ENCODE results near the gene CACNA1C.

The CACNA1C gene

DNA sequence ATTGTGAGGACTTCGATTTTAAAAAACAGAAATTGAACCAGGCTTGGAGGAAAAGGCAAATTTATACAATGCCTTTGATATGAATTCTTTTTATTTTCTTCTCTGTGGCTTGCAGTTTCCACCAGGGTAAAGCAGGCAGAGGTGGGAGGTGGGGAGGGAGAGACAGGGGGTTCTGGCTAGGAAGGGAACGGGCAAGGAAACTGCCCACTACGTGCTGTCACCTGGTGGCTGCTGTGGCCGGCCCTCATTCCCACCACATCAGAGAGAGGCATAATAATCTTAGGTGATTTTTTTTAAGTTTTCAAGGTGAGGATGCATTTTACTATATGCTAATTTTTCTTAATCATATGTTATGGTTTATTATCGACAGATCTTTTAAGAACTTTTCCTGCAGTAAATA is 145.8 kb downstream of the CACNA1C start:
- no peak for DNase-seq (ENCODE audit: low spot score)

DNA sequence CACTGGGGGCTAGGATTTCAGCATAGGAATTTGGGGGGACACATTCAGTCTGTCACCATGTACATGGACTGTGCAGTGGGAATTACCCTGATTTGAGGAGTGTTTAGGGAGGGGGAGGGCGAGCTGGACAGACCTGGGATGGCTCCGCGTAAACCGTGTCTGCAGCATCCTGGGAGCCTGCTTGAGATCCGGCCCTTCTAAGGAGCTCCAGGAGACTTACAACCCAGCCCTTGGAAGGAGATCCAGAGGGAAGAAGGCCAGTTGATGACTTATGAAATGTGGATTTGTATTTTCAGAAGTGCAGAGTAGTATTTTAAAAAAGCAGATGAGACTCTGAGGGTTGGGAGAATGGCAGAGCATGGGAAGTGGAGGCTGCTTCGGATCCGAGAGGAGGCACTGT is 153.2 kb downstream of the CACNA1C start:
- DNase-seq (ENCODE audit: low spot score) = no peak

DNA sequence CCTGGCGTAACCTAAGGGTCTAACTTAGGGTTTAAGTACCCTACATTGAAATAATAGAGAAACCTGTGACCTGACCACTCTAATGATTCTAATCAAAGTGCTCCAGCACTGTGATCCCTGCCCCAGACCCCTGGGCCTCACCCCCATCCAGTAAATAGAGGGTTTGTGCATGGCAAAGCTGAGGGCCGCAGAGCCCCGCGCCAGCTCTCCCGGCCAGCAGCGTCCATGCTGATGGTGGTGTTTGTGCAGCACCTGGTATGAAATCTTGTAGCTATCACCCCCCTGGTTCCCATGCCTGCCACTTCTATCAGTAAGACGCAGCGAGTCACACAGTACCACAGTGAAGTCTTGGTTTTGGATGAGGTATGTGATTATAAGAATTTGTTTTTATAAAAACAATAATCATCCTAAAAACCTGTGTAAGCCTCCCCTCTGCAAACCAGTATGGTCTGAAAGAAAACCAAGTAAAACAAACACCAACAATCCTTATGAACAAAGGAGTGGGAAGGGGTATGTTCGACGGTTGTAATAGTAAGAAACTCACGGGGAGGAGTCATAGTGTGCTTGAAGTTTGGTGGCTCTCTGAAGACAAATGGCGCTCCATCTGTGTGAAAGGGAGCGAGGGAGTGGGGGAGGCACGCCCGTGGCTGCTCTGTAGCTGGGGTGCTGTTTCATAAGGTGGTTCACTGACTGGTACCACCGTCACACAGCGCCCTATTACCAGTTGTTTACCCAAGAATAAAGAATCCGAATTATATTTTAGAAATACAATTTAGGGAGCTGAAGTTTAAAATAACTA is 156.2 kb downstream of the CACNA1C start:
- no peak for DNase-seq (ENCODE audit: low spot score)

DNA sequence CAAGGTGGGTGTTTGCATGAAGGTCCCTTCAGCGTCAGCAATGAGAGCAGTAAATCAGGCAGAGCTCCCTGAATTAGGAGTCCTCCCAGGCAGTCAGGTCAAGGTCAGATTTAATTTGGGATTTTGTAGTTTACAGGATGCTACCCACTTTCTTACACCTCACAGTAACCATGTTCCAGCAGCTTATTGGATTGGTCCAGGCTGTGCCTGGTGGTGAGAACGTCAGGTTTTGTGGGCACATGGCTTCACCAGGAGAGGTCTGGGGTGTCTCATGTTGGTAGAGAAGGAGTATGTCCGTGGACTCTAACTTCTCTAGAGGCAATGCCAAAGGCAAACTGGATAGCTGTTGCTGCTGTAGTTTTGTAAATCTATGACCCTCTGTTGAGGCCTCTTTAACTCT is 158.3 kb downstream of the CACNA1C start:
- no peak for DNase-seq (ENCODE audit: low spot score)

DNA sequence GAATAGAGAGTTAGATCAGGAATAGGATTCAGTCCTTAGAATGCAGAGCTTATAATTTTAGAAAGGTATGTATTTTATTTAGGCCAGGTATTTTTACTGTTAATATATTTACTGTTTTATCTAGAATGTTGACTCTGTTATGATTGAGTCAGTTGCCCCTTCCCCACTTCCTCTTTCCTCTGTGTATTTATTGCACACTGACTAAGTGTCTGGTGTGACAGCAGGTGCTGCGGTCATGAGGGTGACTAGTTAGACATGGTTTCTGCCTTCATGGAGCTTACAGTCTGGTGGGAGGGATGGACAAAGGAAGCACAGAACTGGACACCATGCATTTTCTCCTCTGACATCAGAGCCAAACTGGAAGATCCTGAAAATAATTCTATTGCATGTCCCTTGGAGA is 159.8 kb downstream of the CACNA1C start:
- no peak for DNase-seq (ENCODE audit: low spot score)

DNA sequence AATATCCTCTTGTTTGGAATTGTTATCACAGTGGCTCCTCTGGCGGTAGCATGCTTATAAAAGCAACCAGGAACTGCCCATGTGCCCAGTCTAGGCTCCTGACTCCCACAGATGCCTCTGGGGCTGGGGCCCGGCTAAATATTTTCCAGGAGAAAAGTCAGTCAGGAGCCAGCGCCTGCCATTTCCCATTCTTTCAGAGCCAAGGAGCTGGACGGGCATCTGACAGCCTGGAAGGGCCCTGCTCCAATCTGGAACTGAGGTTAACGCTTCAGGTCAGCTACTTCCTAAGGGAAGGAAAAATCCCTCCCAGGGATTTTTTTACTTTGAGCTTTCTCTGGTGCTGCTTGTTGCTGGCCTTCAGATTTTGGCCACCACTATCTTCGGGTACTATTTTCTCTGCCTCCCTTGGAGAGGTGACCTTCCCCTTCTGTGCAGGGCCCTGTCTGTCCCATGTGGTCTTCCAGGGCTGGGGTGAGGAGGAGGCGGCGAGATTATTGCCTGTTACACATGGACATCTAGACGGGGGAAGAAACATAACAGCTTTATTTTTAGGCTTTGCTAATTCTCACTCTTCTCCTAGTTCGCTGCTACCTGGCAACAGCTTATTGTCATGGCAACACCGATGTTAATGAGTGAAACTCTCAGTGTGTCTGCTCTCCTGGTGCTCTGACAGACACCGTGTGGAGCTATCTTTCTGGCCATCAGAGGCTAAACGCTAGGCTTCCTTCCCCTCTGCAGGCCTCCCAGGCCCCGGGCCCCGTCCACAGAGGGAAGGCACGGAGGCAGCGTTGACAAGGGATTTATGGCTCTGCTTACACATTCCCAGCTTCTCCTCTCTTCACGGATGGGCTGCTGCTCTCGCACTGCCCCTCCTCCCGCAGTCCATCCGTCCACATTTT is 160.4 kb downstream of the CACNA1C start:
- DNase-seq (ENCODE audit: low spot score) = no peak

DNA sequence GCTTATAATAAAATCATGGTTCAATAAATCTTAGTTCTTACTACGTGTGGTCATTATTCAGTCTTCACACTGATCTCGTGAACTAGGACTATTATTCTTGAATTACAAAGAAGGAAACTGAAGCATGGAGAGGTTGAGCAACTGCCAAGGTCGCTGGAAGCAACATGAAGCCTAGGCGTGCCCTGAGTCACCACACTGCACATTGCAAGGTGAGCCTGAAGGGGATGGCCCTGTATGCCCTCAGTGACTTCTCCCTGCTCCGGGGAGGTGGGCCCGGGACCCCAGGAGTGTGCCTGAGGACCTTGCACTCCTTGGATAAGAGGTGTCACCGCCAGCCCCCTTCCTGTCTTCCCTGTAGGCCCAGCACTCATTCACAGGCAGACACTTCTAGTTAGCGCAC is 161.6 kb downstream of the CACNA1C start:
- DNase-seq (ENCODE audit: low spot score) = no peak

DNA sequence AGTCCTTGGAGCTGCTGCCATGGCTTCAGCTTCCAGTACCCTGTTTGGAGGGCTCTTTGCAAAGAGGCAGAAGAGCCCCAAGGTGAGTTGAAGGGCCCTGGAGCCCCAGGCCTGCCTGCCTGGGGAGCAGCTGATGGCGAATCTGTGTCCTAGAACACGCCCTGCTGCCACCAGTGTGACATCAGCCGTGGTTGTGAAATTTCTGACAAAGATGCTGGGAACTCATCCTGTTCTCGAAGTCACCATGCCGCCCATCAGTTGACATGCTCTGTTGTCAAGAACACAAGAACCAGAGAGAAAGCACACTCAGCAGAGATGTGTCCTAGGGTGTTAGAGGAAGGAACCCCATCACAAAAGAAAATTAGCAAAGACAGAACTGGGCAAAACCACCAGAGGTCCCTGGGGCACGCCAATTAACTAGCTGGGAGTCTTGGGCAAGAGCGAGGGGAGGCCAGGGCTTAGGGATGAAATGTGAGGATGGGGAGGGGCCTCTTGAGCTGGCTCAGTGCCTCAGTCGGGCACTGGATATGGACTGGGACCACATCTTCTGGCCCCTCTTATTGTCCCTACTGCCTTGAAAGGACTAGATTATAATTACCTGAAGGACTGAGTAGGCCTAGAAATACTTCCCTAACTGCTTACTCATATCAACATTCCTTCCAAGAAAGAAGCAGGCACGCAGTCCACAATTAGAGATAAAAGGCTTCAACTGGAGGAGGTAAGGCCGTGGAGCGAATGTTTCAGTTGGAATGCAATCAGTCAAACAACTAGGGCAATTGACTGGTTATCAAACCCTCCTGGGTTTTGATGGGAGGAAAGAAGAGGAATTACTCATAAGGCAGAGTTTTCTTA is 163.1 kb downstream of the CACNA1C start:
- no peak for DNase-seq (ENCODE audit: low spot score)

DNA sequence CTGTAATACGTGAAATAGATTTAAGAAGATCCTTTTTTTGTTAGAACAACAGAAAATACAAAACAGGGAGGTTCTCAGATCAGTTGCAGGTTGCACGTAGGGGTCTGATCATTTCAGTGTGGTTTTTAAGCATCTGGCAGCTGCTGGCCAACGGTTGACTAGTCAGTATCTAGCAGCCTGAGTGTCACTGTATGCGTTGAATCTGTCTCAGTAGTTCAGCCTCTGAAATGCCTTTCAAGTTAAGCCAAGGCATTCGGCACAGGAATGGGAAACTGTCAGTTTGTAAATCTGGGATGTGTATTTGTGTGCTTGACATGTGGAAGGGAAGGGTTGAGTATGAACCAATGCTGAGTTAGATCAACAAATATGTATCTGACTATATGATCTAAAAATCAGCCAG is 165.9 kb downstream of the CACNA1C start:
- DNase-seq (ENCODE audit: low spot score) = no peak

DNA sequence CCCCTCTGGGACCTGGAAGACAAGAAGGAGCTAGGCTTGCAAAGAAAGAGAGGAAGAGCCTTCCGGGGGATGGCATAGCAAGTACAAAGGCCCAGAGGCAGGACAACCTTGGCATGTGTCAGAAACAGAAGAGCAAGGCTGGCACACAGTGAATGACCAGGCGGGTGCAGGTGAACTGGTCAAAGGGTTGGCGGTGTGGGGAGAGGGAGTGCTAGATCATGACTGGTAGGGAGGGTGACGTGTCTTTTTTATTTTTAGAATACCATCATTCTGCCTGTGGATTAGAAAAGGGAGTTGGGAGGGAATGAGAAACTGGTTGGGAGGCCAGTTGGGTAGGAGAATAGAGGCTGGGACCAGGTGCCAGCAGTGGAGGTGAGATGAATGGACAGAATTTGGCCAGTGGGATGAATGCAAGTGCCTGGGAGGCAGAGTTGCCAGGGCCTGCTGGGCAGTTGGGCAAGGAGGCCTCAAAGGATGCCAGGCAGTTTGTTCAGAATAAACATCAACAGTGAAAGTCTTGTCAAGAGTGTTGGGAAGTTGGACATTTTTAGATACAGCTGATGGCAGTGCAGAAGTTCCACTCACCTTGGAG is 168.3 kb downstream of the CACNA1C start:
- no peak for DNase-seq (ENCODE audit: low spot score)

DNA sequence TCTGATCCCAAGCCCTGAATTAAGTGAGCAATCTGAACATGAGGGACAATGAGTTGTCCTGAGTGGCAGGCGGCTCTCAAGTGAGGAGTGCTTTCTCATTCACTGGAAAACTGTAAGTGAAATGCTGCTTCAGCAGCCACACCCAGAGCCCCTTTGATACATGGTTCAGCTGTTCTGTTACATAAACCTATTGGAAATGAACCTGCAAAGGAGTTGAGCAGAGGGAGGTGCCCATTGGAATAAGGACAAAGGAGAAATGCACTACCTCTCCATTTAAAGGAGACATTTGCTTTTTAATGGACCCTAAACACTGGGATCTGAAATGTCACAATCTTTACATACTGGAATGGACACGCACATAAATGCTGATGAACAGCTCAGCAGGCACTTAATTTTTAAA is 169.9 kb downstream of the CACNA1C start:
- DNase-seq (ENCODE audit: low spot score) = no peak

DNA sequence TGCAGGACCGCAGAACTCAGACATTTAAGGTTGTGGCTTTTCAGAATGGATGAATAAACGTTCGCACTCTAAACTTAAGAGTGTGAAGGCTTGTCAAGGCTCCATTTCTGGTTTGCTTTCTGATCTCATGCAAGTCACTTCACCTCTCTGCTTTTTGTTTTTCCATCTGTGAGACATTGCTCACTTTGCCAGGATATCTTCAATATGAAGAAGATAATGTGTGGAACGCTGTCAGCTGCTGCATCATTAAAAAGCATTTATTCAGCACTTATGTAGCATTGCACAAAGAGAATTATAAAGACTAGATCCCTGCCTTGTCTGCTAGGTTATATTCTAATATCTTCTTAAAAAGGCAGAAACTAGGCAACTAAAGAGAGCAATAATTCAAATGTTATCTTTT is 172.2 kb downstream of the CACNA1C start:
- DNase-seq (ENCODE audit: low spot score) = no peak

DNA sequence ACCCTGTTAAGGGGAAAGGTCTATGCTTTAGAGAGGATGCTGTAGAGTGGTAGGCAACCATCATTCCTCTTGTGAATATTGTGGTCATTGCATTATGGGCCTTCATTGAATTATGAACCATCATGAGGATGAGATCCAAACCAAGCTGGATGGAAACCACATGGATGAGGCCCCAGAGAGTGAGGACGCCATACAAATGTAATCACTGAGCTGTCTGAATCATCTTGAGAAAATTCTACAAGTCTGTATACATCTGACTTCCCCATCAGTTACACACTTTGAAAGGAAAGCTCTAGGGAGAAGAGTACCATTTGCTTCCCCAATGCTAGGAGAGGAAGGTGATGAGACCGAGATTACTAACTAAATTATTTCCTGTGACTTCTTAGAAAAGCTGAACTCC is 172.9 kb downstream of the CACNA1C start:
- DNase-seq (ENCODE audit: low spot score) = peak; percentile 46

DNA sequence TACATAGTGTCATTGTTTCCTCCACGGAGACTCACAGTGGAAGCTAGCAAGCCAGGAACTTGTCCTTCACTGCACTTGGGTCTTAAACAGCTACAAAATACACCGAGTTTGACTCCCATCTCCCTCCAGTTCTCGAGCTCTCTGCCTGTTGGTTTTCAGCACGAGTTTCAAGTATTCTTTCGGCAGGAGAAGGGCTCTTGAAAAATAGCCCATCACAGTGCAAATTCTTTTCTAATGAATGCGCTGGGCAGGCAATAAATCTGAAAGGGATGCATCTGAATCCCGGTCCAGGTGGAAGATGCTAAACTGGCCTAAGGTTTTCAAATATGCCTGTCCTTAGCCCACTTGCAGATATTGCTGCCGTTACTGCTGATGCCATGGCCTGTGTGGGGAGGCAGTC is 173.9 kb downstream of the CACNA1C start:
- no peak for DNase-seq (ENCODE audit: low spot score)

DNA sequence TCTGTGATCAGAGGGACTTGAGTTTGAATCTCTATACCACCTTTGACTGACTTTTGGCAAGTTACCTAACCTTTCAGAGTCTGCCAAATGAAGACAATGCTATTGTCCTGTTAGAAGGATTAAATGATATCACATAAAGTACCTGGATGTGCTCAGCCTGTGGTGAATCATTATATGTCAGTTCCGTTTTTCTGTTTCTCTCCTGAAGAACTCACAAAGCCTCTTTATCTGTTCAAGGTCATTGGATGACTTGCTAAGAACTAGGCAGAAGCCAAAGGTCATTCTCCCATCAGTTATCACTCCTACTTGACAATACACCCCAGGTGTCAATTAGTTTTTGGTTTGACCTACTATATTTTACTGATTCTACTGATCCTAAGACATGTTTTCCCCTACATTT is 174.6 kb downstream of the CACNA1C start:
- no peak for DNase-seq (ENCODE audit: low spot score)

DNA sequence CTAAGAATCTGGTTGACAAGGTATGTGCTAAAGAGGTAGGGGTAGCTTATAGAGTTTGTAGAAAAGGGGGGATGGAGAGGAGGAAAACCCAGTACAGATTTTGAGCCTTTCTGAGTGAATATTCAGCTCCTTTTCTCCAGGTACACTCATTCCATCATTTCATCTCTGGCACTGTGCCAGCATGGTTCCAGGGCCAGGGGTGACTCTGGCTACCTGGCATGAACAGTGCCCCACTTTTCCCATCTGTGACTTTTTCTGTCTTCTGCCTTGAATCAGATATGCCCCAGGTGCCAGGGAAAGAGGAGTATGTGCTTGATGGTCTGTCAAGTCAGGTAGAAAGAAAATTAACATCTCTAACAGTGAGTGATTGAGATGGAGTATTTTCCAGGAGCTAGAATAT is 175.7 kb downstream of the CACNA1C start:
- DNase-seq (ENCODE audit: low spot score) = no peak

DNA sequence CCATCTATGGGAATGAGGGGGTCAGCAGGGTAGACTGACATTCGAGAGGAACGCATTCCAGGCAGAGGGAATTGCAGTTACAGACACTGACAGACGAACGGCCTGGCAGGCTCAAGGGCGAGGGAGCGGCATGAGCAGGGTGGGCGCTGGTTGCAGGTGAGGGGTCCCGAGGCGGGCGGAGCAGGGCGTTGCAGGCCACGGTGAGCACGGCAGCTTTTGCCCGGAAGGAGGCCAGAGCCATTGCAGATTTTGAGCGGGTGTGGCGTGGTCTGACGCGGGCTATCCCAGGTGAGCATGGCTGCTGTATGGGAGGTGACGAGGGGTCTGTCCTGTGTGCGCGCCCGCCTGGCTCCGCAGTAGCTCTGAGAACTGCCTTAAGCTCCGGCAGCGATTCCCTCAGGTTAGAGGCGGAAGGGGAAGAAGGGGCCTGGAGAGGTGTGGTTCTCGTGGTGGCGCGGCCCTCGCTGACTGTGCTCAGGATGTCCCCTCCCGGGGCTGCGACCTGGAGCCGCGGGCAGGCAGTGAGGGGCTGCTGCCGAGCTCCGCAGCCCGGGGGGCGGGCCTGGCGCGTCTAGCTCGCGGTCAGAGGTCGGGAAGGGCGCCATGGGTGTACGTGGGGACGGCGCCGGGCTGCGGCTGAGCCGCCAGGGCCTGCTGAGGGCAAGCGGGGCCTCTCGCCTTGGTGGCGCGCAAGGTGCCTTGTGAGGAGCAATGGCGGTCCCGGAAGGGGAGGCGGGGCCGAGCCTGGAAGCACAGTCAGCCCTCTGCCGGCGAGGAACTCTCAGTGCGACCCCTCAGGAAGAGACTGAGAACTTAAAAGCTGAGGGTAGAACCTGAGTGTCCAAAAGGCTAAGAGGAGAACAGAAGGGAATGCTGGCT is 177.1 kb downstream of the CACNA1C start:
- DNase-seq (ENCODE audit: low spot score) = no peak

DNA sequence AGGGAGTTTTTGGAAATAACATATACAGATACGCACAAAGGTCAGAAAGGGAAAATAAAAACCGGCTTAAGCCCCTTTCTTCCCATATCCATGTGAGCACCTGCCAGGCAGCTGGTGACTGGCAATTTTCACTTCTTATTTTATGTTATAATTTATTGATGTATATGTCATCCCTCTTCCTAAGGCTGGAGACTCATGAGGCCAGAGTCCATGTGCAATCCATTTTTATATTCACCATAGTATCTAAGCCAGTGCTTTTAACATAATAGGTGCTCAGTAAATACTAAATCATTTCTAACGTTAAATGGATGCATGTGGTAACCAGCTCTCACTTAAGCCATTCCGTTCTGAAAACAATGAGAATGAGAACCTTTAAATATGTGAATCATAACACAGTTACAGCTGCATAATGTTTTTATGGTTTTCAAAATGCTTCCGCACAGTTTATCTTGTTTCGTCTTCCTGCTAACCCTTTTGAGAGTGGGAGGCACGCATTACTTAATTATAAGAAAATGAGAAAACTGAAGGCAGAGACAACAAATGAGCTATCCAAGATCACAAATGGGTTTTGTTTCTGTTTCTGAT is 178.3 kb downstream of the CACNA1C start:
- peak; percentile 46 for DNase-seq (ENCODE audit: low spot score)

DNA sequence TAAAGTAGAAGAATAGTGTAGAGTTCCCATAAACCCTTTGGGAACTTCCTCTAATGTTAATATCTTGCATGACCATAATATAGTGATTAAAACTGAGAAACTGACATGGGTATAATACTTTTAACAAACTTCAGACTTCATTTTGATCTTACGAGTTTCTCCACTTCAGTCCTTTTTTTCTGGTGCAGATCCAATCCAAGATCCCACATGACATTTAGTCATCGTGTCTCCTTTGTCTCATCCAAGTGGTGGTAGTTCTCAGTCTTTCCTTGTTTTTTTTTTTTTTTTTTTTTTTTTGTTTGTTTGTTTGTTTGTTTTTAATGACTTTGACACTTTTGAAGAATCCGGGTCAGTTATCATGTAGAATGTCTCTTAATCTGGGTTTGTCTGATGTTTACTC is 179.2 kb downstream of the CACNA1C start:
- DNase-seq (ENCODE audit: low spot score) = peak; percentile 33

DNA sequence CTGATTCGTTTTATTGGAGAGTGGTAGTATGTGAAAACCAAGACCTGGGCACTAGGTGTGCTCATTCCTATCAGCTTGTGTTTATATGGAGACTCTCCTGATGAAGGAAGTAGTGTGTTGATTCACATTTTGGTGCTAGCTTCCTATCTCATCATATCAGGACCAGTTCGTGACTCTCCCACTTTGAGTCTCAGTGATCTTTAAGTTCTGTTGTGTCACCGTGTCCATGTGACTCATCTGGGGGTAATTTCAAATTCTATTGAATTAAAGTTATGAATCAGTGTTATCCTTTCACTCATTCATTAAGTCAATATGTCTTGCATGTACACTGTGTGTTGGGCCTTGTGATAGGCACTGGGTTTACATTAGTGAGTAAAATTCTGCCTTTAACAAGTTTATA is 180.2 kb downstream of the CACNA1C start:
- peak; percentile 19 for DNase-seq (ENCODE audit: low spot score)

DNA sequence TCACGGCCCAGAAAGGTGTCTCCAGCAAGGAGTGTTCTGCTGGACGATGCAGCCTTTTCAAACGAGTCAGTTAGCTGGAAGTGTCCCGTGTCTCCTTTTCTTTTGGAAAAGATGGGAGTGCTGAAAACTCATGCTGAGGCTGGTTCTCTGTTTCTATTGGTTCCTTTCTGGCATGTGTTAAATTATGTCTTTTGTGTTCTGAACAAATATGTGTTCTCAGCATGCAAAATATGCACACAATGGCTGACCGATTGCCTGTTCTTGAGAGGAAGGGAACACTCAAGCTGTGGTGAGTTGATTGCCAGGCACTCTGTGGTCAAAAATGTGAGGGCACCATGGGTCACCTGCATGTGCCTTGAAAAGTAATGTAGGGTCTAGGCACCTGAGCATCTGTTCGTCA is 181.3 kb downstream of the CACNA1C start:
- no peak for DNase-seq (ENCODE audit: low spot score)

Data from GM03348 (cell line).